IgD-negative memory B cell (primary cell): ENCODE results near the gene RAMAC. TPM values are rescaled to one million over a fixed set of nuclear protein-coding genes. Genes with fewer than 3 reads are reported as not detected.
"Not testable (repeated sequence)": the region's sequence is repeated elsewhere in the genome, so short reads cannot be mapped to it uniquely, and the experiment has no call there.

ENCODE experiments used
- H3K27ac Mint-ChIP-seq, 3 donors: one replicate each; pipeline ENCODE4 v1.8.0; 2020 to 2022; ENCODE audit warnings: mild to moderate bottlenecking in 3 of 3, mixed read lengths in 3 of 3, moderate library complexity in 1 of 3
- H3K27me3 Mint-ChIP-seq: one replicate; pipeline ENCODE4 v1.8.0; 2021; ENCODE audit warnings: mixed read lengths
- H3K36me3 Mint-ChIP-seq: one replicate; pipeline ENCODE4 v1.8.0; 2020; ENCODE audit warnings: mild to moderate bottlenecking, mixed read lengths
- H3K4me1 Mint-ChIP-seq, 3 donors: one replicate each; pipeline ENCODE4 v1.8.0; 2020 to 2022; ENCODE audit warnings: mixed read lengths in 3 of 3, mild to moderate bottlenecking in 1 of 3
- H3K4me3 Mint-ChIP-seq, 4 donors: one replicate each; pipeline ENCODE4 v1.8.0; 2020 to 2022; ENCODE audit warnings: mild to moderate bottlenecking in 4 of 4, mixed read lengths in 4 of 4, moderate library complexity in 3 of 4
- H3K9me3 Mint-ChIP-seq, 3 donors: one replicate each; pipeline ENCODE4 v1.8.0; 2020 to 2021; ENCODE audit warnings: mixed read lengths in 3 of 3, mild to moderate bottlenecking in 1 of 3
- polyA plus RNA-seq: library from polyadenylated mRNA; unstranded; fragments of 300-500 nt; fragmentation: Illumina TruSeq; gene quantifications from one replicate; pipeline ENCODE4 v1.2.3, GENCODE V29; 2021

The RAMAC gene
- polyA plus RNA-seq, 1 donor from 2014 or later: 38.2 TPM

- Mint-ChIP-seq H3K4me1 (peaks cover 0 to 3% (median 1%) of the 10 kb centered on the region in 3 donors), H3K27ac (no peak overlapping the region), H3K9me3 (peaks cover 0 to 2% (median 0%) of the 10 kb centered on the region in 3 donors), H3K4me3 (no peak overlapping the region), H3K27me3 (no peaks in the 10 kb centered on the region), H3K36me3 (peaks cover 2% of the 10 kb centered on the region)
Measured at GRCh38 chr15:82978438-82978837, 7.6 kb upstream of the RAMAC start.

- peaks cover 0 to 2% (median 0%) of the 10 kb centered on the region in 3 donors for H3K9me3 Mint-ChIP-seq
- H3K27me3 Mint-ChIP-seq: no peaks in the 10 kb centered on the region
- H3K36me3 Mint-ChIP-seq: peaks cover 2% of the 10 kb centered on the region
- H3K4me3 Mint-ChIP-seq: no peak overlapping the region
- peaks cover 0 to 4% (median 1%) of the 10 kb centered on the region in 3 donors for H3K4me1 Mint-ChIP-seq
- H3K27ac Mint-ChIP-seq: no peak overlapping the region
Measured at GRCh38 chr15:82979726-82980125, 6.3 kb upstream of the RAMAC start.

GRCh38 chr15:82980981-82981380 lies 5.0 kb upstream of the RAMAC start:
- Mint-ChIP-seq H3K27ac (no peak overlapping the region), H3K9me3 (peaks cover 0 to 2% (median 0%) of the 10 kb centered on the region in 3 donors), H3K36me3 (peaks cover 2% of the 10 kb centered on the region), H3K27me3 (no peaks in the 10 kb centered on the region), H3K4me1 (peaks cover 5 to 14% (median 7%) of the 10 kb centered on the region in 3 donors), H3K4me3 (no peak overlapping the region)

GRCh38 chr15:82986442-82986780 lies 401 bp downstream of the RAMAC start:
- peak overlapping the region; percentile 87 to 100 (median 96) for H3K4me3 Mint-ChIP-seq
- H3K27me3 Mint-ChIP-seq: no peaks in the 10 kb centered on the region
- H3K27ac Mint-ChIP-seq: peak overlapping the region; percentile 11 to 88 (median 69)
- peaks cover 15 to 17% (median 17%) of the 10 kb centered on the region in 3 donors for H3K4me1 Mint-ChIP-seq
- H3K36me3 Mint-ChIP-seq: peaks cover under 1% of the 10 kb centered on the region
- H3K9me3 Mint-ChIP-seq: no peaks in the 10 kb centered on the region

- Mint-ChIP-seq H3K36me3 (peaks cover 2% of the 10 kb centered on the region), H3K4me3 (no peak overlapping the region), H3K27me3 (no peaks in the 10 kb centered on the region), H3K9me3 (no peaks in the 10 kb centered on the region), H3K4me1 (peaks cover 0 to 3% (median 0%) of the 10 kb centered on the region in 3 donors), H3K27ac (no peak overlapping the region)
Measured at GRCh38 chr15:82992436-82992998, 6.5 kb downstream of the RAMAC start.

- peaks cover 0 to 2% (median 0%) of the 10 kb centered on the region in 3 donors for H3K4me1 Mint-ChIP-seq
- H3K36me3 Mint-ChIP-seq: peaks cover 2% of the 10 kb centered on the region
- no peaks in the 10 kb centered on the region for H3K27me3 Mint-ChIP-seq
- H3K9me3 Mint-ChIP-seq: no peaks in the 10 kb centered on the region
- no peak overlapping the region for H3K4me3 Mint-ChIP-seq
- no peak overlapping the region for H3K27ac Mint-ChIP-seq
Measured at GRCh38 chr15:82993144-82993543, 7.1 kb downstream of the RAMAC start.

GRCh38 chr15:82995076-82995475 lies 9.1 kb downstream of the RAMAC start:
- no peaks in the 10 kb centered on the region for H3K9me3 Mint-ChIP-seq
- peaks cover 2% of the 10 kb centered on the region for H3K36me3 Mint-ChIP-seq
- H3K4me3 Mint-ChIP-seq: no peak overlapping the region
- no peak overlapping the region for H3K27ac Mint-ChIP-seq
- no peaks in the 10 kb centered on the region for H3K27me3 Mint-ChIP-seq
- H3K4me1 Mint-ChIP-seq: peaks cover 3% of the 10 kb centered on the region in 3 donors

- peak overlapping the region in 1 of 3 donors; percentile 16 for H3K27ac Mint-ChIP-seq
- no peak overlapping the region for H3K4me3 Mint-ChIP-seq
- no peaks in the 10 kb centered on the region for H3K27me3 Mint-ChIP-seq
- no peaks in the 10 kb centered on the region for H3K9me3 Mint-ChIP-seq
- peaks cover 6 to 7% (median 7%) of the 10 kb centered on the region in 3 donors for H3K4me1 Mint-ChIP-seq
- peaks cover 2% of the 10 kb centered on the region for H3K36me3 Mint-ChIP-seq
Measured at GRCh38 chr15:82995938-82996337, 9.9 kb downstream of the RAMAC start.

GRCh38 chr15:82999426-82999825 lies 13.4 kb downstream of the RAMAC start:
- Mint-ChIP-seq H3K9me3 (no peaks in the 10 kb centered on the region), H3K4me1 (peaks cover 6 to 7% (median 7%) of the 10 kb centered on the region in 3 donors), H3K27ac (no peak overlapping the region), H3K27me3 (no peaks in the 10 kb centered on the region), H3K4me3 (no peak overlapping the region), H3K36me3 (no peaks in the 10 kb centered on the region)

- Mint-ChIP-seq H3K36me3 (no peaks in the 10 kb centered on the region), H3K27ac (peak overlapping the region in 2 of 3 donors; percentile 20 to 68), H3K4me1 (peaks cover 6 to 7% (median 7%) of the 10 kb centered on the region in 3 donors), H3K4me3 (peak overlapping the region in 3 of 4 donors; percentile 67 to 82 (median 78)), H3K27me3 (no peaks in the 10 kb centered on the region), H3K9me3 (no peaks in the 10 kb centered on the region)
Measured at GRCh38 chr15:82999905-83000671, 14.1 kb downstream of the RAMAC start.

GRCh38 chr15:83000672-83001031 lies 14.6 kb downstream of the RAMAC start:
- H3K4me1 Mint-ChIP-seq, H3K4me3 Mint-ChIP-seq, H3K36me3 Mint-ChIP-seq, H3K9me3 Mint-ChIP-seq, H3K27me3 Mint-ChIP-seq, H3K27ac Mint-ChIP-seq: not testable (repeated sequence)

- peak overlapping the region; percentile 71 to 94 (median 85) for H3K27ac Mint-ChIP-seq
- H3K4me3 Mint-ChIP-seq: peak overlapping the region; percentile 90 to 96 (median 94)
- H3K36me3 Mint-ChIP-seq: peaks cover 8% of the 10 kb centered on the region
- no peaks in the 10 kb centered on the region for H3K27me3 Mint-ChIP-seq
- peaks cover 17 to 41% (median 39%) of the 10 kb centered on the region in 3 donors for H3K4me1 Mint-ChIP-seq
- H3K9me3 Mint-ChIP-seq: no peaks in the 10 kb centered on the region
Measured at GRCh38 chr15:83010709-83011270, 24.8 kb downstream of the RAMAC start.

- Mint-ChIP-seq H3K4me3 (peak within 1 kb of the TSS; percentile 90 to 96 (median 94)), H3K9me3 (no peaks in the 10 kb centered on the region)
Measured at GRCh38 chr15:83011271-83012075, 25.5 kb downstream of the RAMAC start, which contains the start of gene C15orf40. Gene C15orf40 (minus strand): TSS chr15:83011639. CDS start chr15:83011607, 32 bp downstream.

GRCh38 chr15:83012076-83012426 lies 26.0 kb downstream of the RAMAC start:
- no peaks in the 10 kb centered on the region for H3K9me3 Mint-ChIP-seq
- H3K36me3 Mint-ChIP-seq: peaks cover 5% of the 10 kb centered on the region
- peak overlapping the region; percentile 71 to 93 (median 85) for H3K27ac Mint-ChIP-seq
- peaks cover 17 to 40% (median 38%) of the 10 kb centered on the region in 3 donors for H3K4me1 Mint-ChIP-seq
- no peaks in the 10 kb centered on the region for H3K27me3 Mint-ChIP-seq
- H3K4me3 Mint-ChIP-seq: peak overlapping the region; percentile 90 to 96 (median 94)

More at GRCh38 chr15:83011271-83012075, 25.5 kb downstream of the RAMAC start, which contains the start of gene C15orf40:
- H3K36me3 Mint-ChIP-seq: peaks cover 8% of the 10 kb centered on the region
- H3K4me1 Mint-ChIP-seq: peaks cover 17 to 42% (median 39%) of the 10 kb centered on the region in 3 donors
- peak within 1 kb of the TSS; percentile 71 to 94 (median 85) for H3K27ac Mint-ChIP-seq
- H3K27me3 Mint-ChIP-seq: no peaks in the 10 kb centered on the region
